ENCODE results near the gene ADGRG2. TPM values are rescaled to one million over a fixed set of nuclear protein-coding genes. Genes with fewer than 3 reads are reported as not detected.
"Not testable (repeated sequence)": the region's sequence is repeated elsewhere in the genome, so short reads cannot be mapped to it uniquely, and the experiment has no call there.

Gene ADGRG2
- total and polyA plus RNA-seq, 12 donors = 0.24 to 1.7 (median 0.46) TPM

DNA sequence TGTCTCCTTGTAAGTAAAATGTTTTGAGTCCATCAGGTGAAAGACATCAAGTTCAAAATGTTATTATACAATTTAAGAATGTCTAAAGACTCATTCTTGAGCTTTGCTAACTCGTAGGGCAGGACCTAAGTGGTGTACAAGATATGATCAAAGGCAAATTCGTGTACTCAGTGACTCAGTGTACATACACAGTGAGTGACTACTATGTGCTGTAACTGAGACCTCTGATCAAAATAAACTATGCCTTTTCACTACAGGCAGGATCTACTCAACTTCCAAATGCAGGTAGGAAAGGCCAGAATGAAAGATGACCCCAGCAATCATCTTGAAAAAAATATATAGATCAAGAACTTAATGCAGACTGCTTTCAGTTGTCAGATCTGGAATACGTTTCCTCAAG, 49.9 kb downstream of the ADGRG2 start:
- no peaks in the 10 kb centered on the region for H3K36me3 ChIP-seq (replicated peaks in 1 of 2)
- TF ChIP-seq POLR2A (IDR thresholded peaks at IDR 0.05) = no peak
- TF ChIP-seq, protein P1, sequence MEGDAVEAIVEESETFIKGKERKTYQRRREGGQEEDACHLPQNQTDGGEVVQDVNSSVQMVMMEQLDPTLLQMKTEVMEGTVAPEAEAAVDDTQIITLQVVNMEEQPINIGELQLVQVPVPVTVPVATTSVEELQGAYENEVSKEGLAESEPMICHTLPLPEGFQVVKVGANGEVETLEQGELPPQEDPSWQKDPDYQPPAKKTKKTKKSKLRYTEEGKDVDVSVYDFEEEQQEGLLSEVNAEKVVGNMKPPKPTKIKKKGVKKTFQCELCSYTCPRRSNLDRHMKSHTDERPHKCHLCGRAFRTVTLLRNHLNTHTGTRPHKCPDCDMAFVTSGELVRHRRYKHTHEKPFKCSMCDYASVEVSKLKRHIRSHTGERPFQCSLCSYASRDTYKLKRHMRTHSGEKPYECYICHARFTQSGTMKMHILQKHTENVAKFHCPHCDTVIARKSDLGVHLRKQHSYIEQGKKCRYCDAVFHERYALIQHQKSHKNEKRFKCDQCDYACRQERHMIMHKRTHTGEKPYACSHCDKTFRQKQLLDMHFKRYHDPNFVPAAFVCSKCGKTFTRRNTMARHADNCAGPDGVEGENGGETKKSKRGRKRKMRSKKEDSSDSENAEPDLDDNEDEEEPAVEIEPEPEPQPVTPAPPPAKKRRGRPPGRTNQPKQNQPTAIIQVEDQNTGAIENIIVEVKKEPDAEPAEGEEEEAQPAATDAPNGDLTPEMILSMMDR (IDR thresholded peaks at IDR 0.05) = no peak
- peaks cover 5% of the 10 kb centered on the region for H3K27me3 ChIP-seq
- H3K4me1 ChIP-seq (replicated peaks in 1 of 2) = no peaks in the 10 kb centered on the region
- 57 to 81% (median 64%) methylated on average over 3 of the region's 3 CpGs for WGBS, 4 donors
- no peak for DNase-seq
- H3K27ac ChIP-seq = no peak overlapping the region
- H3K9me3 ChIP-seq (replicated peaks in 1 of 3) = no peaks in the 10 kb centered on the region
- no peak overlapping the region for H3K4me3 ChIP-seq
- intact Hi-C loops (cut with DNase I) = no loop called here

DNA sequence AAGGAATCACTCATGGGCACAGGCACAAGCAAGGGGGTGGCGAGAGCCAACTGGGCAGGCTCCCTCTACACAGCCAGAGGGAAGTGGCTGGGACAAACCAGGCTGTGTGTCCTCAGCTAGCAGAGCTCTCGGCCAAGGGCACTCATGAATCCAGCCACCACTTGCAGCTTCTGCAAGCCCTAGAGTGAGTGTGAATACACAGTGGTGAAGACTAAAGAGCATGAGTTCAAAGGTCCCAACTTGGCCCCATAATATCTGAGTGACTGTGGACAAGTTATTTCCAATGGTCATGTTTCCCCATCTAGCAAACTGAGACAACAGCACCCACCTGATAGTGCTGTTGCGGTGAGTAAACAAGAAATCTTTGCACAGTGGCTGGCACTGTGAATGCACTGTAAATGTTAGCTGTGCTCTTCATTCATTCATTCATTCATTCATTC, 51.7 kb downstream of the ADGRG2 start:
- Histone ChIP-seq H3K4me3 (no peak overlapping the region), H3K27me3 (peaks cover 5% of the 10 kb centered on the region), H3K4me1 (replicated peaks in 1 of 2) (no peaks in the 10 kb centered on the region), H3K27ac (no peak overlapping the region), H3K36me3 (replicated peaks in 1 of 2) (no peaks in the 10 kb centered on the region), H3K9me3 (replicated peaks in 1 of 3) (no peaks in the 10 kb centered on the region)
- TF ChIP-seq, protein P1 (IDR thresholded peaks at IDR 0.05) = no peak
- TF ChIP-seq POLR2A (IDR thresholded peaks at IDR 0.05) = no peak
- DNase-seq = no peak
- intact Hi-C loops (cut with DNase I) = no loop called here
- WGBS, 4 donors = 65 to 94% (median 87%) methylated on average over 2 to 3 of the region's 3 CpGs

DNA sequence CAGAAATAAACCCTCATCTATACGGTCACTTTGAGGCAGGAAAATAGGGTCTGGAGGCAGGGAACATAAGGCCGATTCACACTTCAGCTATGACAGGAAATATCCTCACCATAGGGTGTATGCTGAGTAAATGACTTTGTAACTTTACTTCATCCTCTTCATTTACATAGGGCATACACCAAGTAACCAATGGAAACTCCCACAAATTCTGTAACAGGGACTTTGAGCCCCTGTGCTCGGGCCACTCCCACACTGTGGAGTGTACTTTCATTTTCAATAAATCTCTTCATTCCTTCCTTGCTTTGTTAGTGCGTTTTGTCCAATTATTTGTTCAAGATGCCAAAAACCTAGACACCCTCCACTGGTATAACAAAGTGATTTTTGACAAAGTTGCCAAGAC, 55.3 kb downstream of the ADGRG2 start:
- H3K36me3 ChIP-seq (replicated peaks in 1 of 2); H3K9me3 ChIP-seq (replicated peaks in 1 of 3); H3K27me3 ChIP-seq; H3K27ac ChIP-seq; intact Hi-C loops (cut with DNase I); DNase-seq; H3K4me1 ChIP-seq (replicated peaks in 1 of 2); H3K4me3 ChIP-seq: not testable (repeated sequence)
- 82 to 96% (median 84%) methylated on average over 3 to 4 of the region's 4 CpGs for WGBS, 4 donors

DNA sequence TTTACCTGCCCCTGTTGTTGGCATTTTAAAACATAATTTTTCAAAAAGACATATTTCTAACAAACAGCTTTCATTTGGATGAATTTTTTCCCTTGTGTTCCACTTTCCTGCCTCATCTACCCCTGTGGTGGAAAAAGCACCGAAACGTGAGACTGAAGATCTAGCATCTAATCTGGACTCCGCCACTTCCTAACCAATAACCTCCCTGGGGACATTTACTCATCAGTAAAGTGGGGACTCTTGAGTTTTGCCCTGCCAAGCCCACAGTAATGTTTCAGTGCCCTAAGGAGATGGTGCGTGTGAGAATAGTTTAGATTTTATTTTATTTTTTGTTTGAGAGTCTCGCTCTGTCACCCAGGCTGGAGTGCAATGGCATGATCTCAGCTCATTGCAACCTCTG, 56.7 kb downstream of the ADGRG2 start:
- Histone ChIP-seq H3K27ac (no peak overlapping the region), H3K4me1 (replicated peaks in 1 of 2) (no peaks in the 10 kb centered on the region), H3K27me3 (no peaks in the 10 kb centered on the region), H3K9me3 (replicated peaks in 1 of 3) (no peaks in the 10 kb centered on the region), H3K4me3 (no peak overlapping the region), H3K36me3 (replicated peaks in 1 of 2) (no peaks in the 10 kb centered on the region)
- intact Hi-C loops (cut with DNase I) = no loop called here
- WGBS, 4 donors = 88 to 95% (median 90%) methylated on average over 5 of the region's 5 CpGs
- TF ChIP-seq POLR2A (IDR thresholded peaks at IDR 0.05) = no peak
- TF ChIP-seq, protein P1 (IDR thresholded peaks at IDR 0.05) = no peak
- no peak for DNase-seq

DNA sequence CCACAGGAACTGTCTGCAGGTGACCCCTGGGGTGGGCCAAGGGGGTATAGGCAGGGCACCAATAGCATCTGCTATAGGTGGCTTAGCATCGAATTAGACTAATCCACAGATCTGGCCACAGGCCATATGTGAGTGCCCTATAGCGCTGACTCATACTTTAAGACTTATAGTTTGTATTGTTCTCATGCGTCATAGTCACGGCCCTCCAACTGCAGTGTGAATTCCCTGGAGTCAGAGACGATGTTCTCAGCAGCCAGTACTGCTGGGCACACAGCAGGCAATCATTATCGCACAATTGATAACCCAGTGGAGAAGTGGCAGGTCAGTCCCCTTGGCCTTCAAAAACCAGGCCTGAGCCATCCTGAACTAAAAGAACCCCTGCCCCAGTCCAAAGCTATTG, 58.1 kb downstream of the ADGRG2 start:
- H3K36me3 ChIP-seq (replicated peaks in 1 of 2) = no peaks in the 10 kb centered on the region

More for the DNA sequence above, 58.1 kb downstream of the ADGRG2 start:
- H3K27me3 ChIP-seq = no peaks in the 10 kb centered on the region
- no peaks in the 10 kb centered on the region for H3K9me3 ChIP-seq (replicated peaks in 1 of 3)
- no peak for DNase-seq
- H3K4me3 ChIP-seq = no peak overlapping the region
- intact Hi-C loops (cut with DNase I) = no loop called here
- no peaks in the 10 kb centered on the region for H3K4me1 ChIP-seq (replicated peaks in 1 of 2)
- TF ChIP-seq POLR2A (IDR thresholded peaks at IDR 0.05) = no peak
- TF ChIP-seq, protein P1 (IDR thresholded peaks at IDR 0.05) = no peak
- no peak overlapping the region for H3K27ac ChIP-seq
- 73 to 97% (median 89%) methylated on average over 3 to 6 of the region's 6 CpGs for WGBS, 4 donors

Measured in adrenal gland (tissue), 12 donors.